COLO668 (cell line): Measurements from ENCODE around the gene PCDHGB3.
"Not testable (repeated sequence)": the region's sequence is repeated elsewhere in the genome, so short reads cannot be mapped to it uniquely, and the experiment has no call there.

ENCODE experiments used
- DNase-seq: peaks from one replicate; lab custom pipeline; 2025; ENCODE audit not compliant: unreplicated experiment; lab: John Stamatoyannopoulos, UW

PCDHGB3 gene

GRCh38 chr5:141417494-141418172 is 47.6 kb downstream of the PCDHGB3 start, which contains the start of gene PCDHGB7:
Gene PCDHGB7 (plus strand): TSS chr5:141417677. CDS start chr5:141417860, 183 bp downstream.
- DNase-seq: not testable (repeated sequence)

GRCh38 chr5:141419074-141419880 is 49.2 kb downstream of the PCDHGB3 start:
- no peak for DNase-seq

GRCh38 chr5:141420855-141421488 is 50.9 kb downstream of the PCDHGB3 start, which contains the start of gene PCDHGA11:
Gene PCDHGA11 (plus strand): TSS chr5:141421051. CDS start chr5:141421228, 177 bp downstream.
- no peak for DNase-seq

- DNase-seq: no peak
Observed at GRCh38 chr5:141421489-141421855, 51.4 kb downstream of the PCDHGB3 start.
